ENCODE data around the gene SENP5.
"Not testable (repeated sequence)": the region's sequence is repeated elsewhere in the genome, so short reads cannot be mapped to it uniquely, and the experiment has no call there.

The SENP5 gene

DNA sequence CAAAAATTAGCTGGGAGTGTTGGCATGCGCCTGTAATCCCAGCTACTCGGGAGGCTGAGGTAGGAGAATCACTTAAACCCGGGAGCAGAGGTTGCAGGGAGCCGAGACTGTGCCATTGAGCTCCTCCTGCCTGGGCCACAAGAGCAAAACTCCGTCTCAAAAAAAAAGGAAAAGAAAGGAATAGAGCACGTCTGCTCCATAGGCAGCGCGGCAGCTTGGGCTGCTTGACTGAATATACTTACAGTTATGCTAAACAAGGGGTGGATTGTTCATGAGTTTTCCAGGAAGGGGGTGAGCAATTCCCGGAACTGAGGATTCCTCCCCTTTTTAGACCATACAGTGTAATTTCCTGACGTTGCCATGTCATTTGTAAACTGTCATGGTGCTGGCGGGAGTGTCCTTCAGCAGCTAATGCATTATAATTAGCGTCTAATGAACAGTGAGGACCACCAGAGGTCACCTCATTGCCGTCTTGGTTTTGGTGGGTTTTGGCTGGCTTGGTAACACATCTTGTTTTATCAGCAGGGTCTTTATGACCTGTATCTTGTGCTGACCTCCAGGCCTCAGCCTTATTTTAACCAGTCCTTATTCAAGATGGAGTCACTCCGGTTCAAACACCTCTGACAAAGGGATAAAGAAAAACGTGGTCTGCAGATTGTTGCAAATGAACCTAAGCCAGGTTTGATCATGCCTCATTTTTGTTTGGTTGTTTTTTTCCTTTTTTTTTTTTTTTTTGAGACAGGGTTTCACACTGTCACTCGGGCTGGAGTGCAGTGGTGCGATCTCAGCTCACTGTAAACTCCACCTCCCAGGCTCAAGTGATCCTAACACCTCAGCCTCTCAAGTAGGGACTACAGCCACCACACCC, 24.9 kb upstream of the SENP5 start:
- peak; percentile 19 for DNase-seq (ENCODE audit: low read depth)
- TF ChIP-seq, protein P1, sequence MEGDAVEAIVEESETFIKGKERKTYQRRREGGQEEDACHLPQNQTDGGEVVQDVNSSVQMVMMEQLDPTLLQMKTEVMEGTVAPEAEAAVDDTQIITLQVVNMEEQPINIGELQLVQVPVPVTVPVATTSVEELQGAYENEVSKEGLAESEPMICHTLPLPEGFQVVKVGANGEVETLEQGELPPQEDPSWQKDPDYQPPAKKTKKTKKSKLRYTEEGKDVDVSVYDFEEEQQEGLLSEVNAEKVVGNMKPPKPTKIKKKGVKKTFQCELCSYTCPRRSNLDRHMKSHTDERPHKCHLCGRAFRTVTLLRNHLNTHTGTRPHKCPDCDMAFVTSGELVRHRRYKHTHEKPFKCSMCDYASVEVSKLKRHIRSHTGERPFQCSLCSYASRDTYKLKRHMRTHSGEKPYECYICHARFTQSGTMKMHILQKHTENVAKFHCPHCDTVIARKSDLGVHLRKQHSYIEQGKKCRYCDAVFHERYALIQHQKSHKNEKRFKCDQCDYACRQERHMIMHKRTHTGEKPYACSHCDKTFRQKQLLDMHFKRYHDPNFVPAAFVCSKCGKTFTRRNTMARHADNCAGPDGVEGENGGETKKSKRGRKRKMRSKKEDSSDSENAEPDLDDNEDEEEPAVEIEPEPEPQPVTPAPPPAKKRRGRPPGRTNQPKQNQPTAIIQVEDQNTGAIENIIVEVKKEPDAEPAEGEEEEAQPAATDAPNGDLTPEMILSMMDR (IDR thresholded peaks at IDR 0.05; ENCODE audit: insufficient read depth, low read depth, low read length, missing control alignments): peak; percentile 2
- H3K4me3 ChIP-seq (ENCODE audit: low read depth, low read length): no peak overlapping the region

DNA sequence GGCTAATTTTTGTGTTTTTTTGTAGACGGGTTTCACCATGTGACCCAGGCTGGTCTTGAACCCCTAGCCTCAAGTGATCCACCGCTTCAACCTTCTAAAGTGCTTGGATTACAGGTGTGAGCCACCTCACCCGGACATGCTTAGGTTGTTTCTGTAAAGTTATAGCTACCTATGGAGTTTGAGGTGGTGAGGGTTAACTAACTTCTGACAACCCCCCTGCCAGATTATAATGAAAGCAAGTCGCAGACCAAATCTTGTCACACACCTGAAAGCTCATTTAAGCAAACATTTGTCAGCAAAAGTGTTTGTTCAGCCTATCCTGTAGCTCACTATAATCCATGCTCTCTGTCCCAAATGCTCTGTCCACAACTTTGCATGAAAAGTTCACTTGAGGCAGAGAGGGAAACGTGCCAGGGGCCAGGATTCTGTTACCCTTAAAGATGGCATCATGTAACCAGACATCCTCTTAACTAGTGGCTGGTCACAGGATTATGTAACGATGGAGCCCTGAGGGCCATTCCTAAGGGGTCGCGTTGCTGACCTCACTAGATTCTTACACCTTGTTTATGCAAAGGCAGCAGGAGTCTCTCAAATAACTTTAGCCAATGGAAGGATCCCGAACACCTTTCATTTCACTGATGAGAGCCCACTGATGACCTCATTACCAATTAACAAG, 24.1 kb upstream of the SENP5 start:
- TF ChIP-seq, protein P1 (IDR thresholded peaks at IDR 0.05; ENCODE audit: insufficient read depth, low read depth, low read length, missing control alignments): no peak
- no peak for DNase-seq (ENCODE audit: low read depth)

DNA sequence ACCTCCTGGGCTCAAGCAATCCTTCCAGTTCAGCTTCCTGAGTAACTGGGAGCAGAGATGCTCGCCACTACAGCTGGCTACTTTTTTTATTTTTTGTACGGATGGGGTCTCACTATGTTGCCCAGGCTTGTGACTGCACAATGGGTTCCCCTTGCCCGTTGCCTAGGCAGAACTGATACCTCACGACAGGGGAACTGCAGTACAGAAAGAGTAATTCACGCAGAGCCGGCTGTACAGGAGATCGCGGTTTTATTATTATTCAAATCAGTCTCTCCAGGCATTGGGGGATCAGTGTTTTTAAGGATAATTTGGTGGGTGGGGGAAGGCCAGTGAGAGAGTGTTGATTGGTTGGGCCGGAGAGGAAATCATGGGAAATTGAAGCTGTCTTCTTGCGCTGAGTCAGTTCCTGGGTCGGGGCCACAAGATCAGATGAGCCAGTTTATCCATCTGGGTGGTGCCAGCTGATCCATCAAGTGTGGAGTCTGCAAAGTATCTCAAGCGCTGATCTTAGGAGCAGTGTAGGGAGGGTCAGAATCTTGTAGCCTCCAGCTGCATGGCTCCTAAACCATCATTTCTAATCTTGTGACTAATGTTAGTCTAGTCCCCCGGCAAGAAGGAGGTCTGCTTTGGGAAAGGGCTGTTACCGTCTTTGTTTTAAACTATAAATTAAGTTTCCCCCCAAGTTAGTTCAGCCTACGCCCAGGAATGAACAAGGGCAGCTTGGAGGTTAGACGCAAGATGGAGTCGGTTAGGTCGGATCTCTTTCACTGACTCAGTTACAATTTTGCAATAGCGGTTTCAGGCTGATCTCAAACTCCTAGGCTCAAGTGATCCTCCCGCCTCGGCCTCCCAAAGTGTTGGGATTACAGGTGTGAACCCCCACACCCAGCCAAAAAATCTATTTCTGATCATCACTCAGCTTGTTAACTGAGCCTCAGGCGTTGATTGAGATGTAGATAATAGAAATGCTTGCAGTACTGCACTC, 23.2 kb upstream of the SENP5 start:
- not testable (repeated sequence) for DNase-seq (ENCODE audit: low read depth); H3K4me3 ChIP-seq (ENCODE audit: low read depth, low read length)

More for the DNA sequence above, 24.1 kb upstream of the SENP5 start:
- H3K4me3 ChIP-seq (ENCODE audit: low read depth, low read length): no peak overlapping the region

DNA sequence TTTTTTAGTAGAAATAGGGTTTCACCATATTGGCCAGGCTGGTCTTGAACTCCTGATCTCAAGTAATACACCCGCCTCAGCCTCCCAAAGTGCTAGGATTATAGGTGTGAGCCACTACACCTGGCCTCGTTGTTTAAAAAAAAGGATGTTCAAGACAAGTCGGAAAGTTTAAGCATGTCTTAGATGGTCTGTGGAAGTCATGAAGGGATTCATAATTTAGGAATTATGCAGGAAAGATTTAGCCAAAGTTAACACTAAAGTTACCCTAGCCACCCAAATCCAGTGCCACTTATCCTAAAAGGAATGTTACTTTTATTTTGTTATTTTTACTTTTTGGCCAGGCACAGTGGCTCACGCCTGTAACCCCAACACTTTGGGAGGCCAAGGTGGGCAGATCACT, 19.3 kb upstream of the SENP5 start:
- not testable (repeated sequence) for H3K4me3 ChIP-seq (ENCODE audit: low read depth, low read length); DNase-seq (ENCODE audit: low read depth)

DNA sequence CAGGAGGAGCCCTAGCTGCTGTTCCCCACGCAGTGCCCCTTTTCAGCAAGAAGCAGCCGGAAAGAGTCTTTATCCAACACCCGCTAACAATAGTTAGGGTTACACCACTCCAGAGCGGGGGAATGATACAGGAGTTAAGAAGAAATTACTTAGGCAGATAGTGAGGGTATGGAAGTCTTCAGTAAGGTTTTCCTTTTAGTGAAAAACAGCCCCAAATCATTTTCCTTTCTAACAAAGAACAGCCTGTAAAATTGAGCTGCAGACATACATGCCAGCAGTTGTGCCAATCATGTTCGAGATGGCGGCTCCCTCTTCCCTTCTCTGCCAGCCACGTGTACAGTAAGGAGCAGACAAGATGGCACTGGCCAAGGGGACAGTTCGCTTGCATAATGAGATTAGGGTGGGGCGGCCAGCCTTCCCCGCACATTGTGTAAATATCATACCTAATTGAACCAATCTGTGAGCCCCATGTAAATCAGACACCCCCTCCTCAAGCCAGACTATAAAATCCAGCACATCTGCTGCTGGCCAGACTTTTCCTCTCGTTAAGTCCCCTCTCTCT, 18.5 kb upstream of the SENP5 start:
- TF ChIP-seq, protein P1 (IDR thresholded peaks at IDR 0.05; ENCODE audit: insufficient read depth, low read depth, low read length, missing control alignments): no peak
- DNase-seq (ENCODE audit: low read depth): no peak
- H3K4me3 ChIP-seq (ENCODE audit: low read depth, low read length): no peak overlapping the region

DNA sequence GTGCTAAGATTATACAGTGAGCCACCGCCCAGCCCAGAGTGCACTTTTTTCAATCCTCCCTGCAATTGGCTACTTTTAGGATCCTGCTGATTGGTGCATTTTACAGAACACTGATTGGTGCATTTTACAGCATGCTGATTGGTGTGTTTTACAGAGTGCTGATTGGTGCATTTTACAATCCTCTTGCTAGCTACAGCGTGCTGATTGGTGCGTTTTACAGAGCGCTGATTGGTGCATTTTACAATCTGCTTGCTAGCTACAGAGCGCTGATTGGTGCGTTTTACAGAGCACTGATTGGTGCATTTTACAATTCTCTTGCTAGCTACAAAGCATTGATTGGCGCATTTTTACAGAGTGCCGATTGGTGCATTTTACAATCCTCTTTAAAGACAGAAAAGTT, 4.7 kb upstream of the SENP5 start:
- DNase-seq (ENCODE audit: low read depth); H3K4me3 ChIP-seq (ENCODE audit: low read depth, low read length): not testable (repeated sequence)

DNA sequence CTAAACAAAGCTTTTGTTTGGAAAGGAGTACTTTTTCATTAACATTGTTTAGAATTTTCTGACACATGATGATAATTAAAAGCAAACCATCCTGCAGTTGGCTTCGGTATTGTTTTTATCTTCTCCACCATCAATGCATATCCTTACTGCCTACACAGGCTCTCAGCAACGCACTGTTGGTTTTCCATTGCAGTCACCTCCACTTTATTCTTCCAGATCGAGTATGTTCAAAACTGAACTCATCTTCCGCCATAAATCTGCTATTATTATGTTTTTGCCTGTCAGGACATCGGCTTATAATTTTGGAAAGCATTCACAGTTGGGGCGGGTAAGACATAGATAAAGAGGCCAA, 589 bp upstream of the SENP5 start:
- TF ChIP-seq, protein P1 (IDR thresholded peaks at IDR 0.05; ENCODE audit: insufficient read depth, low read depth, low read length, missing control alignments): no peak
- peak overlapping the region; percentile 69 for H3K4me3 ChIP-seq (ENCODE audit: low read depth, low read length)
- DNase-seq (ENCODE audit: low read depth): no peak

DNA sequence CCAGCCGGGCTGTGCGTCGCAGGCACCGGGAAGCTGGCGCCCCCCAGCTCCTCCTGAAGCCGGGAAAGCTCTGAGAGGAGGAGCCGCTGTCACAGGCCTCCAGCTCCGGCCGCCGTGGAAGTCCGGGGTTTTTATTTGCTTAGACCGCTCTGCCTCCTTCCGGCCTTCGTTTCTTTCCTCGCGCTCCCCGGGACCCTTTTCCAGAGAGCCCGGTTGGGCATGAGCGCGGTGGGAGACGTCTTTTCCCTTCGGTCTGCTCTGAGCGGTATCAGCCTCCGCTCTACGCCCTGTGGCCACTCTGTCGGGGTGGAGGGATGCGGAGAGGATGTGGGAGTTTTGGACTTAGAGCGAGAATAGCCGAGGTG, 559 bp downstream of the SENP5 start:
- DNase-seq (ENCODE audit: low read depth): peak; percentile 47
- TF ChIP-seq, protein P1 (IDR thresholded peaks at IDR 0.05; ENCODE audit: insufficient read depth, low read depth, low read length, missing control alignments): no peak
- peak overlapping the region; percentile 100 for H3K4me3 ChIP-seq (ENCODE audit: low read depth, low read length)

Data from GM12865 (cell line).